Measurements from ENCODE around the gene STK17A. TPM values are rescaled to one million over a fixed set of nuclear protein-coding genes. Genes with fewer than 3 reads are reported as not detected.
A peak's percentile ranks its signal among the peaks of the same experiment; 100 is the strongest.

STK17A gene
- total and polyA plus RNA-seq, 2 donors from 2014 or later: 12.8 to 15.5 TPM

- no peaks in the 10 kb centered on the region for H3K27me3 ChIP-seq (ENCODE audit: control insufficient read depth, insufficient read depth, low read length)
- H3K36me3 ChIP-seq (ENCODE audit: control insufficient read depth in 2 of 3, insufficient read depth in 3 of 3, low read length in 3 of 3): peaks cover 0 to 8% (median 8%) of the 10 kb centered on the region in 3 donors
- TF ChIP-seq CTCF (IDR thresholded peaks at IDR 0.05; ENCODE audit: borderline replicate concordance, extremely low read depth, insufficient read depth): no peak
- H3K4me1 ChIP-seq (ENCODE audit: control insufficient read depth in 2 of 3, insufficient read depth in 2 of 3, low read depth in 1 of 3, low read length in 3 of 3): peaks cover 2 to 43% (median 28%) of the 10 kb centered on the region in 3 donors
- no peaks in the 10 kb centered on the region for H3K9me3 ChIP-seq (ENCODE audit: control insufficient read depth in 2 of 3, insufficient read depth in 1 of 3, low read length in 3 of 3)
- intact Hi-C loops (cut with DNase I): no loop called here
- FAIRE-seq (no peak), DNase-seq (no peak)
- H3K4me3 ChIP-seq (ENCODE audit: low read length in 3 of 3): no peak overlapping the region
- no peak overlapping the region for H3K9ac ChIP-seq (ENCODE audit: low read length in 3 of 3)
- H3K27ac ChIP-seq (ENCODE audit: low read depth in 2 of 2, low read length in 2 of 2): no peak overlapping the region
Measured at GRCh38 chr7:43643846-43644245, 60.9 kb downstream of the STK17A start.

- intact Hi-C loops (cut with DNase I): no loop called here
- H3K9ac ChIP-seq (ENCODE audit: low read length in 3 of 3): peak overlapping the region in 2 of 3 donors; percentile 8 to 47
- no peaks in the 10 kb centered on the region for H3K27me3 ChIP-seq (ENCODE audit: control insufficient read depth, insufficient read depth, low read length)
- no peak for DNase-seq
- peak overlapping the region; percentile 59 to 90 for H3K27ac ChIP-seq (ENCODE audit: low read depth in 2 of 2, low read length in 2 of 2)
- TF ChIP-seq CTCF (IDR thresholded peaks at IDR 0.05; ENCODE audit: borderline replicate concordance, extremely low read depth, insufficient read depth): no peak
- H3K9me3 ChIP-seq (ENCODE audit: control insufficient read depth in 2 of 3, insufficient read depth in 1 of 3, low read length in 3 of 3): no peaks in the 10 kb centered on the region
- peaks cover 0 to 8% (median 8%) of the 10 kb centered on the region in 3 donors for H3K36me3 ChIP-seq (ENCODE audit: control insufficient read depth in 2 of 3, insufficient read depth in 3 of 3, low read length in 3 of 3)
- H3K4me3 ChIP-seq (ENCODE audit: low read length in 3 of 3): no peak overlapping the region
- H3K4me1 ChIP-seq (ENCODE audit: control insufficient read depth in 2 of 3, insufficient read depth in 2 of 3, low read depth in 1 of 3, low read length in 3 of 3): peaks cover 2 to 35% (median 26%) of the 10 kb centered on the region in 3 donors
- no peak for FAIRE-seq
Measured at GRCh38 chr7:43645699-43646226, 62.9 kb downstream of the STK17A start.

GRCh38 chr7:43646603-43647338, 63.9 kb downstream of the STK17A start:
- intact Hi-C loops (cut with DNase I): no loop called here
- peak overlapping the region in 1 of 3 donors; percentile 47 for H3K9ac ChIP-seq (ENCODE audit: low read length in 3 of 3)
- FAIRE-seq (no peak), DNase-seq (peak in 1 of 5 donors; percentile 23)
- peak overlapping the region in 1 of 3 donors; percentile 9 for H3K4me3 ChIP-seq (ENCODE audit: low read length in 3 of 3)
- no peaks in the 10 kb centered on the region for H3K27me3 ChIP-seq (ENCODE audit: control insufficient read depth, insufficient read depth, low read length)
- TF ChIP-seq CTCF (IDR thresholded peaks at IDR 0.05; ENCODE audit: borderline replicate concordance, extremely low read depth, insufficient read depth): no peak
- peak overlapping the region; percentile 85 to 90 for H3K27ac ChIP-seq (ENCODE audit: low read depth in 2 of 2, low read length in 2 of 2)
- no peaks in the 10 kb centered on the region for H3K9me3 ChIP-seq (ENCODE audit: control insufficient read depth in 2 of 3, insufficient read depth in 1 of 3, low read length in 3 of 3)
- H3K4me1 ChIP-seq (ENCODE audit: control insufficient read depth in 2 of 3, insufficient read depth in 2 of 3, low read depth in 1 of 3, low read length in 3 of 3): peaks cover 2 to 38% (median 26%) of the 10 kb centered on the region in 3 donors
- peaks cover 0 to 8% (median 8%) of the 10 kb centered on the region in 3 donors for H3K36me3 ChIP-seq (ENCODE audit: control insufficient read depth in 2 of 3, insufficient read depth in 3 of 3, low read length in 3 of 3)
